Astrocyte (in vitro differentiated cells and primary cell): ENCODE results near the gene KCNJ4. TPM values are rescaled to one million over a fixed set of nuclear protein-coding genes. Genes with fewer than 3 reads are reported as not detected.
A peak's percentile ranks its signal among the peaks of the same experiment; 100 is the strongest.

Experiments
- DNase-seq: peaks from one replicate; pipeline ENCODE4 v3.0.0-alpha.2; 2010; ENCODE audit warnings: low read depth
- FAIRE-seq: peaks from 2 replicates; lab custom pipeline; 2011; peaks lifted over from hg19 to GRCh38; lab: Jason Lieb, UNC
- H2AFZ ChIP-seq: 2 replicates; pipeline ENCODE4 v1.6.0; 2012; ENCODE audit warnings: low read depth, low read length, inconsistent platforms
- H3K27ac ChIP-seq: 2 replicates; pipeline ENCODE4 v1.5.1; 2011; ENCODE audit warnings: low read depth, low read length, inconsistent platforms
- H3K27me3 ChIP-seq: 2 replicates; pipeline ENCODE4 v1.6.0; 2011; ENCODE audit warnings: low read length, inconsistent platforms; ENCODE audit not compliant: insufficient read depth
- H3K36me3 ChIP-seq: 2 replicates; pipeline ENCODE4 v1.5.1; 2011; ENCODE audit warnings: low read length, inconsistent platforms; ENCODE audit not compliant: insufficient read depth
- H3K4me1 ChIP-seq: 2 replicates; pipeline ENCODE4 v1.5.1; 2011; ENCODE audit warnings: low read length, inconsistent platforms; ENCODE audit not compliant: insufficient read depth
- H3K4me2 ChIP-seq: 2 replicates; pipeline ENCODE4 v1.6.0; 2012; ENCODE audit warnings: low read length, inconsistent platforms
- H3K4me3 ChIP-seq: 2 replicates; pipeline ENCODE4 v1.5.1; 2011; ENCODE audit warnings: low read depth, mild to moderate bottlenecking, low read length, inconsistent platforms; ENCODE audit not compliant: insufficient read depth
- H3K79me2 ChIP-seq: 2 replicates; pipeline ENCODE4 v1.6.0; 2012; ENCODE audit warnings: mild to moderate bottlenecking, low read length, inconsistent platforms; ENCODE audit not compliant: insufficient read depth
- H3K9ac ChIP-seq: 2 replicates; pipeline ENCODE4 v1.6.0; 2012; ENCODE audit warnings: mild to moderate bottlenecking, low read length, inconsistent platforms
- H3K9me3 ChIP-seq: 2 replicates; pipeline ENCODE4 v1.5.1; 2012; ENCODE audit warnings: low read depth, mild to moderate bottlenecking, low read length, inconsistent platforms; ENCODE audit not compliant: insufficient read depth
- H4K20me1 ChIP-seq: 2 replicates; pipeline ENCODE4 v1.6.0; 2012; ENCODE audit warnings: low read length, inconsistent platforms; ENCODE audit not compliant: insufficient read depth
- H3K27ac Mint-ChIP-seq: one replicate; pipeline ENCODE4 v1.8.0; 2021; ENCODE audit warnings: mild to moderate bottlenecking, mixed read lengths; ENCODE audit not compliant: unreplicated experiment
- H3K27me3 Mint-ChIP-seq: one replicate; pipeline ENCODE4 v1.8.0; 2021; ENCODE audit warnings: low read depth, mixed read lengths; ENCODE audit not compliant: unreplicated experiment
- H3K36me3 Mint-ChIP-seq: one replicate; pipeline ENCODE4 v1.8.0; 2021; ENCODE audit warnings: low read depth, mixed read lengths; ENCODE audit not compliant: unreplicated experiment
- H3K4me1 Mint-ChIP-seq: one replicate; pipeline ENCODE4 v1.8.0; 2021; ENCODE audit warnings: low read depth, mixed read lengths; ENCODE audit not compliant: unreplicated experiment
- H3K4me3 Mint-ChIP-seq: one replicate; pipeline ENCODE4 v1.8.0; 2021; ENCODE audit warnings: mild to moderate bottlenecking, moderate library complexity, mixed read lengths; ENCODE audit not compliant: unreplicated experiment
- H3K9me3 Mint-ChIP-seq: one replicate; pipeline ENCODE4 v1.8.0; 2021; ENCODE audit warnings: mild to moderate bottlenecking, mixed read lengths; ENCODE audit not compliant: unreplicated experiment
- EZH2 ChIP-seq: IDR thresholded peaks from 2 replicates; pipeline ENCODE4 v1.6.1; 2012; ENCODE audit warnings: mild to moderate bottlenecking, low read length, inconsistent platforms; ENCODE audit not compliant: insufficient read depth
- total RNA-seq: library from RNA; stranded (reverse); gene quantifications from 2 replicates; pipeline ENCODE4 v1.2.1, GENCODE V29; 2021
- TF ChIP-seq, protein P1 (sequence below): IDR thresholded peaks from 2 replicates; pipeline ENCODE4 v1.5.1; 2011; ENCODE audit warnings: low read depth, mild to moderate bottlenecking, inconsistent platforms, low read length, moderate library complexity; ENCODE audit not compliant: insufficient read depth

The KCNJ4 gene
- total RNA-seq, 1 donor from 2014 or later, result 0.30 TPM

DNA sequence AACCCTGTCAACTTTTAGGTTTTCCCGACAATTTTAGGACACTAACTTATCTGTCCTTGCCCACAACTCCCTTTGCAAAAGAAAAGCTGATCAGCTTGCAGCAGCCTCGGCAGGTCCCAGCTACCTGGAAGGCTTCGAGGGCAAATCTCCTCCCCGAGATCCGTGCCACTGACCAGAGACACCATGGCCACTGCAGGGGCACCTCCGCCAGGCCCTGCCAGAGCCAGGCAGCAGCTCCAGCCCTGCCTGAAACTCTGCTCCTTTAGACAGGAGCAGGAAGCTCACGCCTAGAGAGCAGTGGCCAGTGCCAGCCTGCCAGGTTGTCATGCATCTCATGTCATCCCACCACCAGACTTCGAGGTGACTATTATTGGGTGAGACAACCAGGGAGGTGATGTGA, 21.1 kb downstream of the KCNJ4 start:
- H3K9ac ChIP-seq, result no peak overlapping the region
- H3K27ac ChIP-seq, result no peak overlapping the region
- no peak overlapping the region for H3K4me3 ChIP-seq
- peaks cover 4% of the 10 kb centered on the region for H3K4me1 Mint-ChIP-seq
- no peaks in the 10 kb centered on the region for H3K9me3 ChIP-seq
- H4K20me1 ChIP-seq, result no peaks in the 10 kb centered on the region
- peaks cover 19% of the 10 kb centered on the region for H3K27me3 Mint-ChIP-seq
- H3K79me2 ChIP-seq, result no peaks in the 10 kb centered on the region
- FAIRE-seq (no peak), DNase-seq (no peak)
- H3K4me3 Mint-ChIP-seq, result no peak overlapping the region
- TF ChIP-seq, protein P1, sequence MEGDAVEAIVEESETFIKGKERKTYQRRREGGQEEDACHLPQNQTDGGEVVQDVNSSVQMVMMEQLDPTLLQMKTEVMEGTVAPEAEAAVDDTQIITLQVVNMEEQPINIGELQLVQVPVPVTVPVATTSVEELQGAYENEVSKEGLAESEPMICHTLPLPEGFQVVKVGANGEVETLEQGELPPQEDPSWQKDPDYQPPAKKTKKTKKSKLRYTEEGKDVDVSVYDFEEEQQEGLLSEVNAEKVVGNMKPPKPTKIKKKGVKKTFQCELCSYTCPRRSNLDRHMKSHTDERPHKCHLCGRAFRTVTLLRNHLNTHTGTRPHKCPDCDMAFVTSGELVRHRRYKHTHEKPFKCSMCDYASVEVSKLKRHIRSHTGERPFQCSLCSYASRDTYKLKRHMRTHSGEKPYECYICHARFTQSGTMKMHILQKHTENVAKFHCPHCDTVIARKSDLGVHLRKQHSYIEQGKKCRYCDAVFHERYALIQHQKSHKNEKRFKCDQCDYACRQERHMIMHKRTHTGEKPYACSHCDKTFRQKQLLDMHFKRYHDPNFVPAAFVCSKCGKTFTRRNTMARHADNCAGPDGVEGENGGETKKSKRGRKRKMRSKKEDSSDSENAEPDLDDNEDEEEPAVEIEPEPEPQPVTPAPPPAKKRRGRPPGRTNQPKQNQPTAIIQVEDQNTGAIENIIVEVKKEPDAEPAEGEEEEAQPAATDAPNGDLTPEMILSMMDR, result no peak
- TF ChIP-seq EZH2, result no peak
- H3K9me3 Mint-ChIP-seq, result no peaks in the 10 kb centered on the region
- peaks cover 3% of the 10 kb centered on the region for H3K4me1 ChIP-seq
- no peak overlapping the region for H3K27ac Mint-ChIP-seq
- no peaks in the 10 kb centered on the region for H3K36me3 ChIP-seq
- no peaks in the 10 kb centered on the region for H3K27me3 ChIP-seq
- H3K4me2 ChIP-seq, result no peak overlapping the region
- H3K36me3 Mint-ChIP-seq, result no peaks in the 10 kb centered on the region
- H2AFZ ChIP-seq, result no peak overlapping the region

DNA sequence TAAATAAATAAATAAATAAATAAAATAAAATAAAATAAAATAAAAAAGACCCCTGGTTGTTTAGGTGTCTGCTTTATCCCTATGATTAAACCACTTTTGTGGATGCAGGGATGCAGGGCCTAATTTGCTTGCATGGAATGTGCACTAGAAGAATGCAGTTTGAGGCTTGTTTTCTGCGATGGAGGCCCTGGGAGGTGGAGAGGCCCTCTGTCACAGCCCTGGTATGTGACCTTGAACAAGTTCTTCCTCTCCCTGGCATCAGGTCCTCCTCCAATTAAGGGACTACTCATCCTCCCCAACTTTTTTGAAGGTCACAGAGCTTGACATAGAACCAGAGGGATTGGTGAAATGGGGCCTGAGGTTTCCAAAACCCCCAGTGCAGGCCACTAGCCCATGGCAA, 22.7 kb downstream of the KCNJ4 start:
- Mint-ChIP-seq H3K27me3 (peaks cover 15% of the 10 kb centered on the region), H3K36me3 (no peaks in the 10 kb centered on the region)
- no peak for FAIRE-seq

More for the DNA sequence above, 22.7 kb downstream of the KCNJ4 start:
- H3K27ac ChIP-seq, result no peak overlapping the region
- no peak overlapping the region for H3K9ac ChIP-seq
- DNase-seq, result peak; percentile 16
- H3K79me2 ChIP-seq, result no peaks in the 10 kb centered on the region
- no peak overlapping the region for H3K4me3 Mint-ChIP-seq
- H2AFZ ChIP-seq, result no peak overlapping the region
- no peak overlapping the region for H3K4me2 ChIP-seq
- no peak overlapping the region for H3K4me3 ChIP-seq
- no peaks in the 10 kb centered on the region for H3K36me3 ChIP-seq
- H3K27ac Mint-ChIP-seq, result peak overlapping the region; percentile 58
- peaks cover 4% of the 10 kb centered on the region for H3K4me1 Mint-ChIP-seq
- H3K9me3 Mint-ChIP-seq, result no peaks in the 10 kb centered on the region
- TF ChIP-seq, protein P1, result no peak
- TF ChIP-seq EZH2, result no peak
- H4K20me1 ChIP-seq, result no peaks in the 10 kb centered on the region
- no peaks in the 10 kb centered on the region for H3K27me3 ChIP-seq
- H3K9me3 ChIP-seq, result no peaks in the 10 kb centered on the region
- H3K4me1 ChIP-seq, result peaks cover 3% of the 10 kb centered on the region
